Activated CD4-positive, alpha-beta T cell treated with anti-CD3 and anti-CD28 coated beads for 36 hours (primary cell): ENCODE results near the gene RCSD1. TPM values are rescaled to one million over a fixed set of nuclear protein-coding genes. Genes with fewer than 3 reads are reported as not detected.

Experiments
- ATAC-seq: fragments of 200-7000 bp; cut with Tn5 transposase; one replicate; pipeline ENCODE4 v1.10.0; 2021; ENCODE audit warnings: mild to moderate bottlenecking, moderate library complexity
- CTCF ChIA-PET: fragments of 350-600 bp; sonication (Branson Sonifier 250); formaldehyde crosslinking; loops from one replicate; lab custom pipeline; 2021; ENCODE audit warnings: antibody characterized with exemption; lab: Charles Lee
- POLR2A ChIA-PET: fragments of 350-600 bp; sonication (Branson Sonifier 250); formaldehyde crosslinking; loops from one replicate; lab custom pipeline; 2021; ENCODE audit warnings: antibody characterized with exemption, inconsistent platforms; lab: Charles Lee
- DNase-seq: peaks from one replicate; pipeline ENCODE4 v3.0.0-alpha.2; 2020
- H3K27ac Mint-ChIP-seq: one replicate; pipeline ENCODE4 v1.8.0; 2021; ENCODE audit warnings: mixed read lengths
- H3K27me3 Mint-ChIP-seq: one replicate; pipeline ENCODE4 v1.8.0; 2021; ENCODE audit warnings: mixed read lengths
- H3K36me3 Mint-ChIP-seq: one replicate; pipeline ENCODE4 v1.8.0; 2021; ENCODE audit warnings: low read depth, mixed read lengths
- H3K4me1 Mint-ChIP-seq: one replicate; pipeline ENCODE4 v1.8.0; 2021; ENCODE audit warnings: mixed read lengths
- H3K4me3 Mint-ChIP-seq: one replicate; pipeline ENCODE4 v1.8.0; 2021; ENCODE audit warnings: mild to moderate bottlenecking, moderate library complexity, mixed read lengths
- H3K9me3 Mint-ChIP-seq: one replicate; pipeline ENCODE4 v1.8.0; 2021; ENCODE audit warnings: low read depth, mixed read lengths
- intact Hi-C, 2 experiments: fragments of 100-400 bp; cut with DNase I in 1 of 2; cut with micrococcal nuclease in 1 of 2; formaldehyde crosslinking; loops; one replicate each; pipeline versions ENCODE4 v1.14.2 to v1.15.1; 2022 to 2024; cut with DNase I, micrococcal nuclease
- total RNA-seq, 2 experiments: library from RNA; stranded (reverse); gene quantifications; one replicate each; pipeline ENCODE4 v1.2.3, GENCODE V29; 2021

The RCSD1 gene
- total RNA-seq, 2 experiments from 2014 or later = 59.9 to 62.0 TPM

GRCh38 chr1:167676916-167677848, 47.1 kb downstream of the RCSD1 start:
- ChIA-PET CTCF (interaction anchor here (0.6 to 2.8 kb wide), 4 partner anchors 10 to 122 kb away, joined by 3 to 17 read pairs (median 4); no protein-coding TSS in a partner anchor), POLR2A (no interaction called here)
- intact Hi-C loops = no loop called here
- Mint-ChIP-seq H3K9me3 (no peaks in the 10 kb centered on the region), H3K36me3 (peaks cover 19% of the 10 kb centered on the region), H3K27me3 (no peaks in the 10 kb centered on the region), H3K27ac (peak overlapping the region; percentile 63), H3K4me3 (no peak overlapping the region), H3K4me1 (peaks cover 28% of the 10 kb centered on the region)
- no peak for DNase-seq
- no peak for ATAC-seq

GRCh38 chr1:167678422-167678821, 48.4 kb downstream of the RCSD1 start:
- no peak for DNase-seq
- H3K4me3 Mint-ChIP-seq = no peak overlapping the region

GRCh38 chr1:167678838-167679237, 48.8 kb downstream of the RCSD1 start:
- Mint-ChIP-seq H3K4me1 (peaks cover 13% of the 10 kb centered on the region), H3K27me3 (no peaks in the 10 kb centered on the region), H3K27ac (no peak overlapping the region), H3K36me3 (peaks cover 9% of the 10 kb centered on the region), H3K4me3 (no peak overlapping the region), H3K9me3 (no peaks in the 10 kb centered on the region)
- DNase-seq = no peak
- ChIA-PET POLR2A (no interaction called here), CTCF (interaction anchor here (0.6 to 2.8 kb wide), 2 partner anchors 9 to 130 kb away, joined by 3 to 17 read pairs; no protein-coding TSS in a partner anchor)
- intact Hi-C loops = no loop called here
- no peak for ATAC-seq

More at GRCh38 chr1:167678422-167678821, 48.4 kb downstream of the RCSD1 start:
- Mint-ChIP-seq H3K9me3 (no peaks in the 10 kb centered on the region), H3K27ac (no peak overlapping the region), H3K36me3 (peaks cover 13% of the 10 kb centered on the region), H3K4me1 (peaks cover 17% of the 10 kb centered on the region), H3K27me3 (no peaks in the 10 kb centered on the region)
- intact Hi-C loops = no loop called here
- ATAC-seq = no peak
- CTCF ChIA-PET = interaction anchor here (0.6 to 2.8 kb wide), 4 partner anchors 9 to 130 kb away, joined by 3 to 17 read pairs (median 4); no protein-coding TSS in a partner anchor
- POLR2A ChIA-PET = no interaction called here

- H3K27me3 Mint-ChIP-seq = no peaks in the 10 kb centered on the region
- no peak for ATAC-seq
- no peak for DNase-seq
- ChIA-PET CTCF (interaction anchor here (2.8 kb wide), 1 partner anchor 79 kb away, joined by 18 read pairs; no protein-coding TSS in a partner anchor), POLR2A (no interaction called here)
- intact Hi-C loops = no loop called here
- H3K27ac Mint-ChIP-seq = no peak overlapping the region
- H3K9me3 Mint-ChIP-seq = no peaks in the 10 kb centered on the region
- H3K4me3 Mint-ChIP-seq = no peak overlapping the region
- peaks cover 8% of the 10 kb centered on the region for H3K4me1 Mint-ChIP-seq
- peaks cover 7% of the 10 kb centered on the region for H3K36me3 Mint-ChIP-seq
These were observed 49.7 kb downstream of the RCSD1 start for GRCh38 chr1:167679714-167680113.

GRCh38 chr1:167681024-167681423, 51.0 kb downstream of the RCSD1 start:
- Mint-ChIP-seq H3K4me3 (no peak overlapping the region), H3K27me3 (no peaks in the 10 kb centered on the region), H3K4me1 (peaks cover 6% of the 10 kb centered on the region), H3K36me3 (peaks cover 12% of the 10 kb centered on the region), H3K9me3 (no peaks in the 10 kb centered on the region), H3K27ac (peak overlapping the region; percentile 61)
- ChIA-PET CTCF (interaction anchor here (0.6 to 2.8 kb wide), 4 partner anchors 49 to 123 kb away, joined by 3 to 18 read pairs (median 4); no protein-coding TSS in a partner anchor), POLR2A (no interaction called here)
- DNase-seq (no peak), ATAC-seq (no peak)
- intact Hi-C loops = no loop called here

GRCh38 chr1:167681451-167682098, 51.5 kb downstream of the RCSD1 start:
- intact Hi-C loops = no loop called here
- no peak overlapping the region for H3K4me3 Mint-ChIP-seq
- no peaks in the 10 kb centered on the region for H3K27me3 Mint-ChIP-seq
- peaks cover 6% of the 10 kb centered on the region for H3K4me1 Mint-ChIP-seq
- CTCF ChIA-PET = interaction anchor here (0.6 to 2.8 kb wide), 4 partner anchors 49 to 124 kb away, joined by 3 to 18 read pairs (median 4); no protein-coding TSS in a partner anchor
- peak overlapping the region; percentile 61 for H3K27ac Mint-ChIP-seq
- no peak for DNase-seq
- ATAC-seq = no peak
- H3K9me3 Mint-ChIP-seq = no peaks in the 10 kb centered on the region
- peaks cover 15% of the 10 kb centered on the region for H3K36me3 Mint-ChIP-seq
- POLR2A ChIA-PET = interaction anchor here (0.7 kb wide), 1 partner anchor 304 kb away, joined by 3 read pairs; no protein-coding TSS in a partner anchor

- peaks cover 19% of the 10 kb centered on the region for H3K36me3 Mint-ChIP-seq
- CTCF ChIA-PET = no interaction called here
- no peak overlapping the region for H3K4me3 Mint-ChIP-seq
- DNase-seq (no peak), ATAC-seq (no peak)
- POLR2A ChIA-PET = no interaction called here
- H3K4me1 Mint-ChIP-seq = peaks cover 12% of the 10 kb centered on the region
- H3K27me3 Mint-ChIP-seq = no peaks in the 10 kb centered on the region
- peak overlapping the region; percentile 42 for H3K27ac Mint-ChIP-seq
- intact Hi-C loops = no loop called here
- H3K9me3 Mint-ChIP-seq = no peaks in the 10 kb centered on the region
These were observed 53.2 kb downstream of the RCSD1 start for GRCh38 chr1:167683226-167683625.

- DNase-seq (no peak), ATAC-seq (no peak)
- peaks cover 24% of the 10 kb centered on the region for H3K36me3 Mint-ChIP-seq
- H3K9me3 Mint-ChIP-seq = no peaks in the 10 kb centered on the region
- H3K4me1 Mint-ChIP-seq = peaks cover 19% of the 10 kb centered on the region
- ChIA-PET CTCF (interaction anchor here (4.8 kb wide), 1 partner anchor 82 kb away, joined by 135 read pairs; no protein-coding TSS in a partner anchor), POLR2A (no interaction called here)
- H3K4me3 Mint-ChIP-seq = no peak overlapping the region
- H3K27ac Mint-ChIP-seq = peak overlapping the region; percentile 42
- H3K27me3 Mint-ChIP-seq = no peaks in the 10 kb centered on the region
- intact Hi-C loops = no loop called here
These were observed 53.8 kb downstream of the RCSD1 start for GRCh38 chr1:167683641-167684502.

GRCh38 chr1:167685844-167686243, 55.8 kb downstream of the RCSD1 start:
- CTCF ChIA-PET = interaction anchor here (2.6 to 4.8 kb wide), 2 partner anchors 10 to 84 kb away, joined by 6 to 135 read pairs; no protein-coding TSS in a partner anchor
- POLR2A ChIA-PET = no interaction called here
- H3K27ac Mint-ChIP-seq = no peak overlapping the region
- H3K4me3 Mint-ChIP-seq = no peak overlapping the region
- H3K9me3 Mint-ChIP-seq = no peaks in the 10 kb centered on the region
- peaks cover 31% of the 10 kb centered on the region for H3K4me1 Mint-ChIP-seq
- DNase-seq (no peak), ATAC-seq (no peak)
- H3K27me3 Mint-ChIP-seq = no peaks in the 10 kb centered on the region
- peaks cover 41% of the 10 kb centered on the region for H3K36me3 Mint-ChIP-seq
- intact Hi-C loops = loop anchor here in 1 of 2 experiments (5.0 kb wide), 1 partner anchor 284 kb away; no protein-coding TSS in a partner anchor

- Mint-ChIP-seq H3K27me3 (no peaks in the 10 kb centered on the region), H3K4me1 (peaks cover 25% of the 10 kb centered on the region), H3K9me3 (no peaks in the 10 kb centered on the region), H3K4me3 (no peak overlapping the region), H3K36me3 (peaks cover 46% of the 10 kb centered on the region), H3K27ac (no peak overlapping the region)
- ChIA-PET POLR2A (no interaction called here), CTCF (interaction anchor here (0.5 to 4.8 kb wide), 53 partner anchors 8 to 539 kb away, joined by 3 to 135 read pairs (median 5); partner anchors contain the start of gene CREG1)
- intact Hi-C loops = loop anchor here (1.0 to 5.0 kb wide), 4 partner anchors 57 to 286 kb away; partner anchors contain the start of gene RCSD1 (in 2 of the 2)
- DNase-seq (peak; percentile 87), ATAC-seq (peak; percentile 76)
These were observed 58.0 kb downstream of the RCSD1 start for GRCh38 chr1:167687919-167688519.
